HG03064 (cell line): ENCODE data around the gene JAML.

ENCODE experiments used
- ATAC-seq: cut with Tn5 transposase; IDR thresholded peaks from one replicate; pipeline ENCODE4 v1.9.1; 2021; ENCODE audit warnings: low read depth; ENCODE audit not compliant: unreplicated experiment

JAML gene

DNA sequence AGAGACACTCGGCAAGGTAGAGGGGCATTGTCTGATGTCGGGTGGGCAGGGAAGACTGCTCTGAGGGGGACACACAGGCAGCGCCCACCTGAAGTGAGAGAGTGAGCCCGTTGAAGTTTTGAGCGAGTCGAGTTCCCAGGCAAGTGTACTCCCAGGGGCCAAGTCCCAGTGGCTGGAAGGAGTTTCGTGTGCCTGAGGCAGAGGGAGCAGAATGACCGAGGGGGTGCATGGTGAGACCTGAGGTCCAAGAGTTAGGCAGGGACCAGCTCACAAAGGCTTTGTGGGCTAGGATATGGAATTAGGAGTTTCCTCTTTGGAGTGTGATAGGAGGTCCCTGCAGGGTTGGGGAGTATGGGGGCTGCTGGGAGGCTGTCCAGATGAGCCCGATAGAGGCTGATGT, 54.6 kb downstream of the JAML start:
- ATAC-seq: no peak

- no peak for ATAC-seq
Measured at GRCh38 chr11:118169300-118170140, 55.3 kb downstream of the JAML start.

GRCh38 chr11:118168751-118169150, 56.1 kb downstream of the JAML start:
- ATAC-seq: no peak

- no peak for ATAC-seq
Measured at GRCh38 chr11:118168316-118168715, 56.5 kb downstream of the JAML start.

- no peak for ATAC-seq
Measured at GRCh38 chr11:118167906-118168305, 56.9 kb downstream of the JAML start.

DNA sequence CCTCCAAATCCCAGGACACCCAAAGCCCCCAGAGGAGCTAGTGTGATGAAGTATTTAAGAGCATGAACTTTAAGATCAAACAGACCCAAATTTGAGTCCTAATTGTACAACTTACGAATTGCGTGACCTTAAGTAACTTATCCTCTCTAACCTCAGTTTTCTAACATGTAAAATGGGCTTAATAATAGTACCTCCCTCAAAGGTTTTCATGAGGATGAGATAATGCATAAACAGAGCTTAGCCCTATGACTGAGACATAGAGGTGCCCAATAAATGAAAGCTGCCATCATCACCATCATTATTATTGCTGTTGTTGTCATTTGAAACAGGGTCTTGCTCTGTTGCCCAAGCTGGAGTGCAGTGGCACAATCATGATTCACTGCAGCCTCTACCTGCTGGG, 57.6 kb downstream of the JAML start:
- no peak for ATAC-seq

DNA sequence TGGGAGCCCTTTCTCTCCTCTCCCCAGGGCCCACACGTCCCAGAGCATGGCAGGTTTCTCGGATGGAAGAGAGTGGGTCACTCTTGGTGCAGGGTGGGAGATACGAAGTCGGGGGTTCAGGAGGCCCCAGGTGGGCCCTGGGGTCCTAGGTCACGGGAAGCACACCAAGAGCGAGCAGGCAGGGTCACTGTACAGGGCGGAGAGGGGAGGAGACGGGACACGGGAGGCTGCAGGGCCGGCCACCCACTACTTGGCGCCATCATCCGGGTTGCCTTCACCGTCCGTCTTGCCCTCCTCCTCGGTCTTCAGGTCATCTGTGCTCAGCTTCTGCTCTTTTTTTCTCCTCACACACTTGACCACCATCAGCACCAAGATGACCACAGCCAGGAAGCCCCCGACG, 58.2 kb downstream of the JAML start:
- no peak for ATAC-seq

DNA sequence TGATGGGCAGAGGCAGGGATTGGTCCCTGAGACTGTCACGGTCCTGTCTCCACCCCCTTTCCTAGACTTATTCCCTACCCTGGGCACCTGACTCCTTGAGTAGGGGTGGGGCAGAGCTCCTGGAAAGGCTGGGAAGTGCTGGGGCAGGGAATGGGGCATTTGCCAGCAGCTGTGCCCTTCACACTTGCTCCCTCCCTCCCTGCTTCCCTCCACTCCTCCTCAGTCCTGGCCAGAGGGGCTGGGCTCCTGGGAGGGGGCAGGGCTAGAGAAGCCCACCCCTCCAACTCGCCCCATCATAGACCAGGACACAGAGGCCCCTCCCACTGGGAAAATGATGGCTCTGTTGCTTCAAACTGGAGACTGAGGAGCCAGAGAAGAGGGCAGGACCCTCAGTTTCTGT, 59.9 kb downstream of the JAML start:
- no peak for ATAC-seq

DNA sequence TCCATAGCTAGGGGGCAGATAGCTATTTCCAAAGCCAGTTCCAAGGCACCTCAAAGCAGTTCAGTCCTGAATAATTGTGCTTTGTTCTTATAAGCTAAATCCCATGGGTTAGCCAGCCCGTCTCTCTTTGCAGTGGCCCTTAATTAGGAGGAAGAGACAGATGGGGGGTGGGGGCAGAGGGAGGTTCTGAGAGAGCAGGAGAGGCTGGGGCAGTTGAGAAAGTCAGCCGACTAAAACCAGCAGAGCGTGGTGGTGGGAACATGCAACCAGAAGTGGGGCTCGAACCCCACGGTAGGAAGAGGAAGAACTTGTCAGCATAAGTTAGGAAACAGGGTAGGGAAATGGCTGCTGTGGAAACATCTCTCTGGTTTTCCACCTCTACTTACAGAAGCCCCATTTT, 61.3 kb downstream of the JAML start:
- no peak for ATAC-seq

- ATAC-seq: no peak
Measured at GRCh38 chr11:118162846-118163245, 62.0 kb downstream of the JAML start.

DNA sequence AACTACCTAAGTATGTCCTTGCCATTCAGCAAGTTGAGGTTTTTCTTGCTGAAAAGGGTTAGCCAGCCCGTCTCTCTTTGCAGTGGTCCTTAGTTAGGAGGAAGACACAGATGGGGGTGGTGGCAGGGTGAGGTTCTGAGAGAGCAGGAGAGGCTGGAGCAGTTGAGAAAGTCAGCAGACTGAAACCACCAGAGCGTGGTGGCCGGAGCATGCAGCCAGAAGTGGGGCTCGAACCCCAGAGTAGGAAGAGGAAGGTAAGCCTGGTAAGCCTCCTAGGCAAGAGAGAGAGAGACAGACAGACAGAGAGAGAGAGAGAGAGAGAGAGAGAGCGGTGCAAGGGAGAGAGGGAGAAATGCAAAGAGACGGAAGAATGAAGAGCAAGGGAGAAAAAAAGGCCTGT, 63.0 kb downstream of the JAML start:
- ATAC-seq: no peak

GRCh38 chr11:118157186-118157895, 67.5 kb downstream of the JAML start:
- no peak for ATAC-seq

DNA sequence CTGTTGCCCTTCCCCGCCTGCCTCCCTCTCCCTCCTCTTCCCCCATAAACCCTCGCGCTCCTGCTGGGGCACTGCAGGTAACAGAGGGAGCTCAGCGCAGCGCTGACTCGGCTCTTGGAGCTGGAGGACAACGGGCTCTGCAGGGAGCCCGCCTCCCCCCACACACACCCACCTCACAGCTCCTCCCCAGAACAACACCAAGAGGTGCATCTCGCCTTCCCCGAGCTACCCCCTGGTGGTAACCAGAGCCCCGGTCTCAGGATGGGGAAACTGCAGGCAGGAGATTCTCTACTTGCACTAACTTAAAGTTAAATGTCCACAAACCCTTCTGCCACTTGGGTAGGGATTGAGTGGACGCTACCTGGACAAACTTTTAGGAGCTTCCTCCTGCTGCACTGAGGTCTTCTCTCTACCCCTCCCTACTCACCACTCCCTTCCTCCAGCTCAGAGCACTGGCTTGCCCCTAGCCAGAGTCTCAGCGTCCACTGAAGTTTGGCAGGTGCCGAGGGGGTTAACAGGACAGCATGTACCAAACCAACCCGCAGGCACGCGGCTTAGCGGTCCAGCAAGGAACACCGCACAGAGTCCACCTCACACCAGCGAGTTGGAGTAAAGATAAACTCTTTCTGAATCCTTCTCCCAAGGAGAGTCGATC, 68.2 kb downstream of the JAML start:
- no peak for ATAC-seq

DNA sequence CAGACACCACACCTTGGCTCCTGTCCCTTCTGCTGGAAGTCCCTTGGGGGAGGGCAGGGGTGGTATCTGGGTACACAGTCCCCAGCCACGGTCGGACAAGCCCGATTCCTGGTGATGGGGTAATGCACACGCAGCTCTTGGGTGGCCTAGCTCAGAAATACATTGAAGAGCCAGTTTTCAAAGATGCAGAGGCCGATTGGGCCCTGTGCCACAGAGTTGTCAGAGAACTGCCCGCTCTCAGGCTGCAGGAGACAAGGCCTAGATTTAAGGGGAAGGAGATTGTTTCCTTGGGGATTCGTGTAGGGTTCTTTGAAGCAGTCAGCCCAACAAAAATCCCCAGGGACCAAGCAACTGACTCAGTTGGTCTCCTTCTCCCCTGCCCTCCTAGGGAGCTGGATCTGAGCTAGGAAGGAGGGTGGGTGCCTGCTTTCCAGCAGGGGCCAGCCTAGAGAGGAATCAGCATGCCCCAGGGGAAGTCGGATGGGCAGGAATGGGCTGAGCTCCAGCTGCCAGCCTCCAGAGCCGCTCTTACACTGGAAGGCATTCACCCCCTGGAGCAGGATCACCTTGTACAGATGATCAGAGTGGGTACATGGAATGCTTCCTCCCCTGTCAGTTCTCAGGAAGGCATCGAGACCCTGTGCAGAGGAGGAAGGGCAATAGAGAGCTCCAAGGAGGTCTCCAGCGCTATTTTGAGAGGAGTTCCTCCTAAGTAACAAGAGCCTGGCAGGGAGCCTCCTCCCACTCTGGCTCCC, 68.9 kb downstream of the JAML start:
- no peak for ATAC-seq

GRCh38 chr11:118154641-118155040, 70.2 kb downstream of the JAML start:
- ATAC-seq: no peak

DNA sequence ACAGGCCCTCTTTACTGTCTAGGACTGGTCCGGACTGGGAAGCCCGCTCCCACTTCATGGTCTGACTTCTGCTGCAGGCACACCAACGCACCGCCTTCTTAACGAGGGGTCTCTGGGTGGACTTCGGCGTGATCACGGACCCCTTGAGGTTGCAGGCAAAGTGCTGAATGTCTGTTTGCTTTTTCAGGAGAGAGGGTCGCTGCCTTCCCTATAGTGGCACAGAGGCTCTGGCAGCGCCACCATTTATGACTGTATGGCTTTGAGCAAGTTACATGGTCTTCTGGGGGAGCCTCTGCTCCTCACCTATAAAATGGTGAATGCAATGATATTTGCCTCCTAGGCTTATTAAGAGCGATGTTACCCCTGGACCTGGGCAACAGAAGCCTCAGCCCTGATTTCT, 70.8 kb downstream of the JAML start:
- no peak for ATAC-seq

- no peak for ATAC-seq
Measured at GRCh38 chr11:118153516-118153915, 71.3 kb downstream of the JAML start.

DNA sequence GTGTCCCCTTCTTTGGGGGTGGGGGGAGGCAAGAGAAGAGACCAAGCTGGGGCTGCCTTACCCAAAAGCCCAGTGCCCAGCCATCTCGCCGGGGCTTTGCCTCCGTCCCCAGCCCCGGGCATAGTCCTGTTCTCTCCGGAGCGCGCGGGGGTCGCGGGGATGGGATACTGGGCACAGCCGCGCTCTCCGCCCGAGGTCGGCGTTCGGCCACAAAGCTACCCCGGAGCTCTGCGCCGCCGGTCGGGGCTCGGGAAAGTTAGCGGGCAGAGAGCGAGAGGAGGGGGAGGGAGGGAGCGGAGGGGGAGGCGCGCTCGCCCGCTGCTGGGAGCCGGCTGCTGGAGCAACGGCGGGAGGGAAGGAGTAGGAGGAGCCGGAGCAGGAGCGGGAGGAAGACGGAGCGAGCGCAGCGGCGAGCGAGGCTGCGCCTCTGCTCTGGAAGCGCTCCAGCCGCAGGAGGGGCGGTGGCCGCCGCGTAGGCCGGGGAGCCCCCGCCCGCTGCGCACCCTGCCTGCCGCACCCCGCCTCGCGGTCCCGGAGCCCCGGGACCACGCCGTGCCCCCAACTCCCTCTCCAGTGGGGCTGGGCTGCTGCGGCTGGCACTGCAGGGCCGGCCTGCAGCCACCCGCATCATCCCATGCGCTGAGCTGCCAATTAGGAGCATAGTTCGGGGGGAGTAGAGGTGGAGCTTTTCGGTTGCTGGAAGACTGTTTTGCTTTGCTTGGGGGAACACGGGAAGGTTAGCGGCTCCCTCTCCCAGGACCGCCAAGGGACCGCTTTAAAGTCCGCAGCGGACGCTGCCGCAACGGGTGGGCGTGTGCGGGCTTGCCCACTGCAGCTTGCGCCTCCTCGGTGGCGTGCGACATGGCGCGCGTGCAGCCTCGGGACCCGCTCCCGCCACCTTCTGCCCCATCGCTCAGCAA, 72.0 kb downstream of the JAML start, which contains the start of gene SCN4B:
Gene SCN4B (minus strand): TSS at position 272 of the 920 bp plus-strand sequence. CDS start 150 bp downstream, at position 122.
- no peak for ATAC-seq

DNA sequence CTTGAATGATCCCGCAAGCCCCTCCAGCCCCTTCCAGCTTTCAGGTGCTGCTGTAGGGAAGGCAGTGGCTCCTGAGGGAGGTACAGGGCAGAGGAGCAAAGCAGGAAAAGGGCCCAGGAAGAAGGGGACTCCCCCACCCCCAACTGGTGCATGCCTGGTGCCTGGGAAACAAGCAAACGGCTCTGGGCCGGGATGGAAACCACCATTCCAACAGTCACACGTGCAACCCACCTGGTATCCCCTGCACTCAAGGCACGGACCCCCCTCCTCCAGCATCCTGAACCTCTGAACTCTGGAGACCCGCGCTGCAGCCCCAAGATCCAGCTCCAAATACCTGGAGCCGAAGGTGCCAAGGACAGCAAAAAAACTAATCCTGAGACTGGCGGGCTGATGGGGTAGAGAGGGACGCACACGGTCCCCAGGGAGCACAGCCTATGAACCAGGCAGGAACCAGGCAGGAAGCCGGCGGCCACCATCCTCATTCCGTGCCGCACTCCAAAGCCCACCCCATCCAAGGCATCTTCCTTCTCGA, 72.7 kb downstream of the JAML start:
- no peak for ATAC-seq
